Stimulated activated effector memory CD8-positive, alpha-beta T cell treated with anti-CD3 and anti-CD28 coated beads, Interleukin-12 subunit alpha, Interleukin-12 subunit beta, amount 100 ng/mL, for 72 hours (primary cell): ENCODE results near the gene PMM1.
A peak's percentile ranks its signal among the peaks of the same experiment; 100 is the strongest.
"Not testable (repeated sequence)": the region's sequence is repeated elsewhere in the genome, so short reads cannot be mapped to it uniquely, and the experiment has no call there.

Source experiments
- ATAC-seq: fragments of 150-1000 bp; cut with Tn5 transposase; 2 replicates; pipeline ENCODE4 v1.10.0; 2021
- DNase-seq, 2 donors: peaks; one replicate each; pipeline ENCODE4 v3.0.0; 2021 to 2022; ENCODE audit warnings: low spot score in 2 of 2
- H3K27ac Mint-ChIP-seq: one replicate; pipeline ENCODE4 v1.8.0; 2022; ENCODE audit warnings: mild to moderate bottlenecking, mixed read lengths
- H3K36me3 Mint-ChIP-seq: one replicate; pipeline ENCODE4 v1.8.0; 2022; ENCODE audit warnings: mild to moderate bottlenecking, mixed read lengths
- H3K4me1 Mint-ChIP-seq: one replicate; pipeline ENCODE4 v1.8.0; 2022; ENCODE audit warnings: mixed read lengths
- H3K4me3 Mint-ChIP-seq: one replicate; pipeline ENCODE4 v1.8.0; 2022; ENCODE audit warnings: mild to moderate bottlenecking, mixed read lengths
- H3K9me3 Mint-ChIP-seq: one replicate; pipeline ENCODE4 v1.8.0; 2022; ENCODE audit warnings: mixed read lengths

PMM1 gene

DNA sequence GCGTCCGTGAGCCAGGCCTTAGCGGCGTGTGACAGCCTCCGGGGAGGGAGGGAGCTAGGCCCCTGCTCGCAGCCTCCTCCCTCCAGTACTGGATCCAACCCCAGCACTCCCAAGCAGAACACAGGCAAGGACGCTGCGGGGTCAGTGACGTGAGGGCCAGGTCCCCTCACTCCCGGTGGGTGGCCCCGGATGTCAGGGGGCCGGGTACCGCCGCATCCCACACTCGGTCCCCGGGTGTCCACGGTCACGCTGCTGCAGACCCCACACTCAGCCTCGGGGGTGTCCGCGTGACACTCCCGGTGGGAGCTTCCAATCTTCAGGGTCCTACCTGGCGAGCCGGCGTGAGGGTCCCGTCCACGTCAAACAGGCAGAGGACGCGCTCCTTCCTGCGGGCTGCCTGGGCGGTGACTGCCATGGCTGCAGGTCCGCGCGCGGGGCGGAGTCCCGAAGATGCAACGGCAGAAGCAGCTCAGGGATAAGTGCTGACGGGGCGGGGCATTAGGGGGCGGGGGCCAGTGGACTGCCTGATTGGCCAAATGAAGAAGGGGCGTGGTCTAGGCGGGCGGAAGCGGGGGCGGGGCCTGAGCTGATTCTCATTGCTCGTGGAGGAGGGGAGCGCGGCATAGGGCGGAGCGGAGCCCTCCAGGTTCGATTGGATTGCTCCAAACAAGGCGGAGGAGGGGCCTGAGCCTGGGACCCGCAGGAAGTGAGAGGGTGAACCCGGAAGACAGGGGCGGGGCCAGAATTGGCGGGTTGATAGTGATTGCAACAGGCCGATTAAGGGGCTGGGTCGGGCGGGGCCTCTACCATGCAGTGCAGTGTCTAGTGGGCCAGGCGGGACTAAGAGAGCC, at the start of gene PMM1:
Gene PMM1, minus strand, starts transcription at position 450 of the 851 bp plus-strand sequence. Its CDS starts 35 bp downstream, at position 415.
- peak within 1 kb of the TSS; percentile 87 for H3K4me3 Mint-ChIP-seq
- peak within 1 kb of the TSS; percentile 88 for H3K27ac Mint-ChIP-seq
- ATAC-seq (peak; percentile 97), DNase-seq (peak; percentile 96 to 100)
- no peaks in the 10 kb centered on the region for H3K9me3 Mint-ChIP-seq
- peaks cover 29% of the 10 kb centered on the region for H3K4me1 Mint-ChIP-seq
- peaks cover 14% of the 10 kb centered on the region for H3K36me3 Mint-ChIP-seq

DNA sequence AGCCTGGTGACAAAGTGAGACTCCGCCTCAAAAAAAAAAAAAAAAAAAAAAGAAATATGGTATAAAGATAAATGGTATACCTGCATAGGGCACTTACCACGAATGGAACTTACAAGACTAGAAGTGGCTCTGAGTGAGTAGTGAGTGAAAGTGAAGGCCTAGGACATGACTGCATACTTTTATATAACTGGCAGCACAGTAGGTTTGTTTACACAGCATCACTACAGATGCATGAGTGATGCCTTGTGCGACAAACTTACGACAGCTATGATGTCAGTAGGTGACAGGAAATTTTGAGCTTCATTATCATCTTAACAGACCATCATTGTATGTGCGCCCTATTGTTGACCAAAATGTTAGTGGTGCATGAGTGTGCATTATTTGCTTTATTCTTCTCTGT, 49.1 kb upstream of the PMM1 start:
- DNase-seq = no peak
- peaks cover 6% of the 10 kb centered on the region for H3K4me1 Mint-ChIP-seq
- no peak overlapping the region for H3K4me3 Mint-ChIP-seq
- no peak for ATAC-seq
- no peak overlapping the region for H3K27ac Mint-ChIP-seq
- H3K36me3 Mint-ChIP-seq = peaks cover 100% of the 10 kb centered on the region
- no peaks in the 10 kb centered on the region for H3K9me3 Mint-ChIP-seq

DNA sequence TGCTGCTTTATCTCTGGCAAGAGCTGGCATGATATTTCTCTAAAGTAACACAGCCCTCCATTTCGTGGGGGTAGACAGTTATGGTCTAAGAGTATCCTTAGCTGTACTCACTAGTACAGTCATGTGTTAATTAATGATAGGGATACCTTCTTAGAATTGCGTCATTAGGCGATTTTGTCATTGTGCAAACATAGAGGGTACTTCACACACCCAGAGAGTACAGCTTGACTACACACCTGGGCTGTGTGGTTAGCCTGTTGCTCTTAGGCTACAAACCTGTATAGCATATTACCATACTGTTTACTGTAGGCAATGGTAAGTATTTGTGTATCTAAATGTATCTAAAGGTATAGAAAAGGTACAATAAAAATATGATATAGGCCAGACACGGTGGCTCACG, 48.5 kb upstream of the PMM1 start:
- no peak for ATAC-seq
- no peak for DNase-seq
- Mint-ChIP-seq H3K27ac (no peak overlapping the region), H3K36me3 (peaks cover 100% of the 10 kb centered on the region), H3K9me3 (no peaks in the 10 kb centered on the region), H3K4me1 (peaks cover 6% of the 10 kb centered on the region), H3K4me3 (no peak overlapping the region)

DNA sequence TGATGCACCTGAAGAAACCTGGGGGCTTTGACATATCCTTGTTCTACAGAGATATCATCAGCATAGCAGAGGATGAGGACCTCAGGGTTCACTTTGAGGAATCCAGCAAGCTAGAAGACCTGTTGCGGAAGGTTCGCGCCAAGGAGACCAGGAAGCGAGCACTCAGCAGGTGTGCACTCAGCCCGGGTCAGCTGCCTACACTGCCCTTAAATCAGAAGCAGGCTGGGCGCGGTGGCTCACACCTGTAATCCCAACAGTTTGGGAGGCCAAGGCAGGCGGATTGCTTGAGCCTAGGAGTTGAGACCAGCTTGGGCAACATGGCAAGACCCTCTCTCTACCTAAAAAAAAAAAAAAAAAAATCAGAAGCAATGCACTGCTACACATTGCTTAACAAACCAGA, 48.0 kb upstream of the PMM1 start:
- H3K36me3 Mint-ChIP-seq = peaks cover 100% of the 10 kb centered on the region
- DNase-seq = not testable (repeated sequence)

DNA sequence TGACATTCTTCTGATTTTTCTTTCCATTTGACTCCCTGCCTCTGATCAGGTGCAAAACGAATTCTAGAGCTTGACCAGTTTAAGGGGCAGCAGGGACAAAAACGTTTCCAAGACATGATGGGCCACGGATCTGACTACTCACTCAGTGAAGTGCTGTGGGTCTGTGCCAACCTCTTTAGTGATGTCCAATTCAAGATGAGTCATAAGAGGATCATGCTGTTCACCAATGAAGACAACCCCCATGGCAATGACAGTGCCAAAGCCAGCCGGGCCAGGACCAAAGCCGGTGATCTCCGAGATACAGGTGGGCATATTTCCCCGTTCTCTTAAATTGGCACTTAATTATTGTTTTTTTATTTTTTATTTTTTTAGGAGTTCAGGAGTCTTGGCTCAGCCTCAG, 46.8 kb upstream of the PMM1 start:
- peaks cover 6% of the 10 kb centered on the region for H3K4me1 Mint-ChIP-seq
- H3K27ac Mint-ChIP-seq = no peak overlapping the region
- DNase-seq = no peak
- no peaks in the 10 kb centered on the region for H3K9me3 Mint-ChIP-seq
- ATAC-seq = no peak
- H3K4me3 Mint-ChIP-seq = no peak overlapping the region
- peaks cover 100% of the 10 kb centered on the region for H3K36me3 Mint-ChIP-seq

More for the DNA sequence above, 48.0 kb upstream of the PMM1 start:
- not testable (repeated sequence) for H3K4me3 Mint-ChIP-seq, H3K4me1 Mint-ChIP-seq, H3K9me3 Mint-ChIP-seq, ATAC-seq, H3K27ac Mint-ChIP-seq

DNA sequence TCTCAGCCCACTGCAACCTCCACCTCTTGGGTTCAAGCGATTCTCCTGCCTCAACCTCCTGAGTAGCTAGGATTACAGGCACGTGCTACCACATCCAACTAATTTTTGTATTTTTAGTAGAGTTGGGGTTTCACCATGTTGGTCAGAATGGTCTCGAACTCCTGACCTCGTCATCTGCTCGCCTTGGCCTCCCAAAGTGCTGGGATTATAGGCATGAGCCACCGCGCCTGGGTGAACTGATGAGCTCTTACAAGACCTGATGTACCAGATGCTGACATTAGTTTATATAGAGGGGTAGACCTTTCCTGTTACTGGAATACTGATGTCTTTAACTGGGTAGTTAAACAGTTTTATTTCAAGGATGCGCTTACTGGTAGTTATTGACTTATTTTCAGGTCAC, 45.0 kb upstream of the PMM1 start:
- H3K4me3 Mint-ChIP-seq = not testable (repeated sequence)
- H3K36me3 Mint-ChIP-seq = peaks cover 97% of the 10 kb centered on the region

DNA sequence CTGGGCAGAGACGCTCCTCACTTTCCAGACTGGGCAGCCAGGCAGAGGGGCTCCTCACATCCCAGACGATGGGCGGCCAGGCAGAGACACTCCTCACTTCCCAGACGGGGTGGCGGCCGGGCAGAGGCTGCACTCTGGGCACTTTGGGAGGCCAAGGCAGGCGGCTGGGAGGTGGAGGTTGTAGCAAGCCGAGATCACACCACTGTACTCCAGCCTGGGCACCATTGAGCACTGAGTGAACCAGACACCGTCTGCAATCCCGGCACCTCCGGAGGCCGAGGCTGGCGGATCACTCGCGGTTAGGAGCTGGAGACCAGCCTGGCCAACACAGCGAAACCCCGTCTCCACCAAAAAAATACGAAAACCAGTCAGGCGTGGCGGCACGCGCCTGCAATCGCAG, 42.0 kb upstream of the PMM1 start:
- H3K36me3 Mint-ChIP-seq = peaks cover 97% of the 10 kb centered on the region
- not testable (repeated sequence) for DNase-seq, H3K4me3 Mint-ChIP-seq, H3K9me3 Mint-ChIP-seq, ATAC-seq, H3K27ac Mint-ChIP-seq
- peaks cover 13% of the 10 kb centered on the region for H3K4me1 Mint-ChIP-seq

More for the DNA sequence above, 45.0 kb upstream of the PMM1 start:
- H3K27ac Mint-ChIP-seq = peak overlapping the region; percentile 60
- DNase-seq, ATAC-seq, H3K9me3 Mint-ChIP-seq, H3K4me1 Mint-ChIP-seq: not testable (repeated sequence)

DNA sequence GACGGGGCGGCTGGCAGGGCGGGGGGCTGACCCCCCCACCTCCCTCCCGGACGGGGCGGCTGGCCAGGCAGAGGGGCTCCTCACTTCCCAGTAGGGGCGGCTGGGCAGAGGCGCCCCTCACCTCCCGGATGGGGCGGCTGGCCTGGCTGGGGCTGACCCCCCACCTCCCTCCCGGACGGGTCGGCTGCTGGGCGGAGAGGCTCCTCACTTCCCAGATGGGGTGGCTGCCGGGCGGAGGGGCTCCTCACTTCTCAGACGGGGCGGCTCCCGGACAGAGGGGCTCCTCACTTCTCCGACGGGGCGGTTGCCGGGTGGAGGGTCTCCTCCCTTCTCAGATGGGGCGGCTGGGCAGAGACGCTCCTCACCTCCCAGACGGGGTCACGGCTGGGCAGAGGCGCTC, 41.5 kb upstream of the PMM1 start:
- not testable (repeated sequence) for H3K27ac Mint-ChIP-seq, H3K4me3 Mint-ChIP-seq, ATAC-seq, H3K9me3 Mint-ChIP-seq, DNase-seq
- Mint-ChIP-seq H3K4me1 (peaks cover 13% of the 10 kb centered on the region), H3K36me3 (peaks cover 97% of the 10 kb centered on the region)

DNA sequence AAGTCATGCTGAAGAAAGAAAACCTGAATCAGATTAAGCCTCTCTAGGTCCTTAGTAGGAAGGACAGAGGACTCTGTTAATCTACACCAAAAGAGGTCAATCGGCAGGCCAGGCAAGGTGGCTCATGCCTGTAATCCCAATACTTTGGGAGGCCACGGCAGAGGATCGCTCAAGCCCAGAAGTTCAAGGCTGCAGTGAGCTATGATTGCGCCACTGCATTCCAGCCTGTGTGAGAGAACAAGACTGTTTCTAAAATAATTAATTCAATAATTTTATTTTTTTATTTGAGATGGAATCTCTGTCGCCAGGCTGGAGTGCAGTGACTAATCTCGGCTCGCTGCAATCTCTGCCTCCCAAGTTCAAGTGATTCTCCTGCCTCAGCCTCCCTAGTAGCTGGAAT, 35.9 kb upstream of the PMM1 start:
- no peak for DNase-seq
- peaks cover 100% of the 10 kb centered on the region for H3K36me3 Mint-ChIP-seq
- H3K4me3 Mint-ChIP-seq = no peak overlapping the region
- ATAC-seq = no peak
- no peaks in the 10 kb centered on the region for H3K9me3 Mint-ChIP-seq
- peaks cover 27% of the 10 kb centered on the region for H3K4me1 Mint-ChIP-seq
- no peak overlapping the region for H3K27ac Mint-ChIP-seq

DNA sequence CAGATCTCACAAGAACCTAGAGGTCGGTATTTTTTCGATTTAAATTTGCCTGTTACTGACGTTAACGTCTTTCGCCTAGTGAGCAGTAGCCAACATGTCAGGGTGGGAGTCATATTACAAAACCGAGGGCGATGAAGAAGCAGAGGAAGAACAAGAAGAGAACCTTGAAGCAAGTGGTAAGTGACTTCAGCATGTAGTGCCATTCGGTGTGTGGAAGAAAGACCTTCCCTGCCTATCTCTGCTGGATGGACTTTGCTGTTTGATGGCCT, 32.2 kb upstream of the PMM1 start:
- peaks cover 44% of the 10 kb centered on the region for H3K4me1 Mint-ChIP-seq
- DNase-seq (no peak), ATAC-seq (no peak)
- peak overlapping the region; percentile 99 for H3K4me3 Mint-ChIP-seq
- peaks cover 94% of the 10 kb centered on the region for H3K36me3 Mint-ChIP-seq
- H3K27ac Mint-ChIP-seq = peak overlapping the region; percentile 99
- H3K9me3 Mint-ChIP-seq = no peaks in the 10 kb centered on the region

DNA sequence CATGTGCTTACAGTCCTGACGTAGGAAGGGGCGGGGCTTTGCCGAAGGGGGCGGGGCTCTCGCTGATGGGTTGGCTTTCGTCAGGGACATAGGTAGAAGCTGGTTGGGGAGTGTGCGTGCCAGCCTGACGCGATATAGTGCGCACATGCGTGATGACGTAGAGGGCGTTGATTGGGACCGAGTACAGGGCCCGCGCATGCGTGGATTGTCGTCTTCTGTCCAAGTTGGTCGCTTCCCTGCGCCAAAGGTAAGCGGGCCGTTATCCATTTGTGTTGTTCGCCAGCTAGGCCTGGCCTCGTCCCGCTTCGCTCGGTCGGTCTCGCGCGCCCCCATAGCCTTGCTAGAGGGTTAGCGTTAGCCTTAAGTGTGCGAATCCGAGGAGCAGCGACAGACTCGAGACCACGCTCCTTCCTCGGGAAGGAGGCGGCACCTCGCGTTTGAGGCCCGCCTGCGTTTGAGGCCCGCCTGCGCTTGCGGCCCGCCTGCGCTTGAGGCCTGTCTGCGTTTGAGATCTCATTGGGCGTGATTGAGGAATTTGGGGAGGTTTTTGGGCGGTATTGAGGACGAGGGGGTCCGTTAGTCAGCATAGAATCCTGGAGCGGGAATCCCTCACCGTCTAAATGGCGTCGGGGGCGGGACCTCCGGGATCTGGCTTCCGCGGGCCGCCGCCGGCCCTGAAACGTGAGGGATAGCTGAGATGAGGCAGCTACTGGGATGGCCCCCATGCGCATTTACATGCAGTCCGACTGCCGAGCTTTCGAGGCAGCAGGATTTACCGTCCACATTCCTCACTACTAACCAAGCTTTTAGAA, 31.7 kb upstream of the PMM1 start, which contains the start of gene XRCC6:
Gene XRCC6, plus strand, starts transcription at position 197 of the 812 bp plus-strand sequence. CDS start 710 bp downstream, outside the sequence.
- DNase-seq (peak; percentile 99 to 100), ATAC-seq (peak; percentile 94)
- Mint-ChIP-seq H3K27ac (peak within 1 kb of the TSS; percentile 99), H3K9me3 (no peaks in the 10 kb centered on the region), H3K4me3 (peak within 1 kb of the TSS; percentile 99), H3K4me1 (peaks cover 49% of the 10 kb centered on the region), H3K36me3 (peaks cover 94% of the 10 kb centered on the region)

DNA sequence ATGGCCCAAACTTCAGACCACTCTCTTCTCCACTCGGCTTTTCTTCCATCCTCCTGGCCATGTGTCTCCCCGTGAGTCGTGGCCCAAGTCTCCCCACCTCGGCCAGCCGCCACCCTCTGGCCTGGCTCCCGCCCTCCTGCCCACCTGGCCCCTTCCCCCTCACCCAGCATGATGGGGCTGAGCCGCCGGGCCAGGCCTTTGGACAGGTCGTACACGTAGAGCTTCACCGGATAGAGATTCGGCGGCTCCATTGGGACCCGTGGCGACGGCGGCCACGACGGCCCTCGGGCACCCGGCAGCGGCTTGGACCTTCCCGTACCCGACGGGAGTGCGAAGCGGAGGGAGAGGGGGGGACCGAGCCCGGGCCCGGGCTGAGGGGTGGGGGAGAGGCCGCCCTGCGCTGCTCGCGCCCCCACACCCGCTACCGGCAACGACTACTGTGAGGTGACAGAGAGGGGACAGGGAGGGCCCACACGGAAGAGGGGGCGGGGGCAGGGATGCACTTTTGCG, 31.0 kb upstream of the PMM1 start, which contains the start of gene DESI1:
Gene DESI1, minus strand, starts transcription at position 455 of the 510 bp plus-strand sequence. Its CDS starts 204 bp downstream, at position 251.
- no peaks in the 10 kb centered on the region for H3K9me3 Mint-ChIP-seq
- DNase-seq (no peak), ATAC-seq (peak; percentile 45)
- H3K36me3 Mint-ChIP-seq = peaks cover 94% of the 10 kb centered on the region
- H3K4me3 Mint-ChIP-seq = peak within 1 kb of the TSS; percentile 99
- peaks cover 49% of the 10 kb centered on the region for H3K4me1 Mint-ChIP-seq
- H3K27ac Mint-ChIP-seq = peak within 1 kb of the TSS; percentile 99

DNA sequence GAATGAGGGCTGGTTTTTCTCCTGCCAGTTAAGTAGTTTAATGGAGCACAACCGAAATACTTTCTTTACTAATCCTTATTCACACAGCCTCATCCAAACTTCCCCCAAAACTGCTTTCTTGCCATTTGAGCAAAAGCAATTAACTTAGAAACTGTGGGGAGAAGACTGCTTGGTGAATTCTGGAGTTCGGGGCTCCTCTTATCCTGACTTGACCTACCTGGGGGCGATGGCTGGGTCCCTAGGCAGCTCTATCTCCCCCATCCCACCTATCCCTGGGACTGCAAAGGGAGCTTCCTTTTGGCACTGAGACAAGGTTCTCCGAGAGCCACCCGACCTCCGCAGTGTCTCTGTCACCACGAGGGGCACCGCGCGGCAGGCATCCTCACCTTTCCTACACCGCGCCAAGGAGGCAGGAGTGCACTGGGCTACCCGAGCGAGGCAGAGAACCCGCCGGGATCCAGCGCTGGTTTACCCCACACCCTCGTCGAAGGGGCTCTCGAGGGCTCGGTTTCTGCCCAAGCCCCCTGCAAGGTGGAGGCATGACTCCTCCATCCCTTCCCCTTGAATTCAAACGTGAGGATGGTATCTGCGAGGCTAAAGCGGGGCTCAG, 30.4 kb upstream of the PMM1 start:
- DNase-seq (peak; percentile 29 to 77), ATAC-seq (peak; percentile 45)
- H3K4me3 Mint-ChIP-seq = peak overlapping the region; percentile 99
- peak overlapping the region; percentile 99 for H3K27ac Mint-ChIP-seq
- H3K9me3 Mint-ChIP-seq = no peaks in the 10 kb centered on the region
- H3K4me1 Mint-ChIP-seq = peaks cover 49% of the 10 kb centered on the region
- H3K36me3 Mint-ChIP-seq = peaks cover 94% of the 10 kb centered on the region

DNA sequence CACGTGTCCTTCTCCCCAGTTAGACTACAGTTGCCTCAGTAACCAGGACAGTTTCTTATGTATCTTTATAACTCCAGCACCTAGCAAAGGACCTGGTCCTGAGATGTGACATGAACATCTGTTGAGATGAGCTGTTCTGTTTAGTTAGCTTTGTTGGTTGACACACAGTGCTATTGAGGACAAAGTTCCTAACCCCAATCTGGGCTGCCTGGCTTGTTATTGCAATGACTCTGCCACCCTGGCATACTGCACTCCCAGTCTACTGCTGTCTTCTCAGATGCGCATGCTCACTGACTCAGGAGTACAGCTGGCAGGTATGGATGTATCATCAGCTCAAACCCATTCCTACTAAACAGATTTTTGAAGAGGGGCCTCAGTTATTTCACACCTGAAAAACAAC, 23.8 kb upstream of the PMM1 start:
- ATAC-seq = no peak
- Mint-ChIP-seq H3K36me3 (peaks cover 88% of the 10 kb centered on the region), H3K4me1 (peaks cover 18% of the 10 kb centered on the region), H3K27ac (no peak overlapping the region), H3K9me3 (no peaks in the 10 kb centered on the region), H3K4me3 (no peak overlapping the region)
- DNase-seq = no peak
